ENCODE data around the gene ACVRL1.

DNA sequence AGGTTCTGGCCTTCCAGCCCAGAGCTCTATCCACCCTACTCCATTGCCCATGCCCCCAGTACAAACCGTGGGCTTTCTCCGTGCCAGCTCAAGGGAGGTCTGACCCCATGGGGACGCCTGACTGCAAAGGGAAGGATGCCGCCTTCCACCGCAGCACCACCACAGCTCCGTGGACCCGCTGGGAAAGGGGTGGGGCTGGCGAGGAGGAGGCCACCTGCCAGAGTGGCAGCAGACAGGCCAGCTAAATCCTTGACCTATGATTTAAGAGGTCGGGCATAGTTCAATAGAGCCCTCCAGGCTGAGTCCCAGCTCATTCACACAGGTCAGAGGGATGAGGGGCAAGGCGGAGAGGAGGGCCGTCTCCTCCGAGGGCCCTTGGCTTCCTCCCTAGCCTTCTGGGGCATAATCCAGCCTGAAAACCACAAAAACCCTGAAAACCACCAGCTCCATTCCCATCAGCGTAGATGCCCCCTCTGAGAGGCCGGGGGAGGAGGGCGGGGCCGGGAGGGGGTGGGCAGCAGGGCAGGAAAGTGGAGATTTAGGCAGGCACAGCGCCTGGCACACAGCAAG lies 43.9 kb upstream of the ACVRL1 start:
- no peak for TF ChIP-seq POLR2A (IDR thresholded peaks at IDR 0.05)
- TF ChIP-seq, protein P1, sequence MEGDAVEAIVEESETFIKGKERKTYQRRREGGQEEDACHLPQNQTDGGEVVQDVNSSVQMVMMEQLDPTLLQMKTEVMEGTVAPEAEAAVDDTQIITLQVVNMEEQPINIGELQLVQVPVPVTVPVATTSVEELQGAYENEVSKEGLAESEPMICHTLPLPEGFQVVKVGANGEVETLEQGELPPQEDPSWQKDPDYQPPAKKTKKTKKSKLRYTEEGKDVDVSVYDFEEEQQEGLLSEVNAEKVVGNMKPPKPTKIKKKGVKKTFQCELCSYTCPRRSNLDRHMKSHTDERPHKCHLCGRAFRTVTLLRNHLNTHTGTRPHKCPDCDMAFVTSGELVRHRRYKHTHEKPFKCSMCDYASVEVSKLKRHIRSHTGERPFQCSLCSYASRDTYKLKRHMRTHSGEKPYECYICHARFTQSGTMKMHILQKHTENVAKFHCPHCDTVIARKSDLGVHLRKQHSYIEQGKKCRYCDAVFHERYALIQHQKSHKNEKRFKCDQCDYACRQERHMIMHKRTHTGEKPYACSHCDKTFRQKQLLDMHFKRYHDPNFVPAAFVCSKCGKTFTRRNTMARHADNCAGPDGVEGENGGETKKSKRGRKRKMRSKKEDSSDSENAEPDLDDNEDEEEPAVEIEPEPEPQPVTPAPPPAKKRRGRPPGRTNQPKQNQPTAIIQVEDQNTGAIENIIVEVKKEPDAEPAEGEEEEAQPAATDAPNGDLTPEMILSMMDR (IDR thresholded peaks at IDR 0.05) = no peak
- TF ChIP-seq POLR2AphosphoS5 (IDR thresholded peaks at IDR 0.05) = no peak
